ENCODE results near the gene LAD1. TPM values are rescaled to one million over a fixed set of nuclear protein-coding genes. Genes with fewer than 3 reads are reported as not detected.

LAD1 gene
- total RNA-seq, 1 experiment from 2014 or later = 30.1 TPM

DNA sequence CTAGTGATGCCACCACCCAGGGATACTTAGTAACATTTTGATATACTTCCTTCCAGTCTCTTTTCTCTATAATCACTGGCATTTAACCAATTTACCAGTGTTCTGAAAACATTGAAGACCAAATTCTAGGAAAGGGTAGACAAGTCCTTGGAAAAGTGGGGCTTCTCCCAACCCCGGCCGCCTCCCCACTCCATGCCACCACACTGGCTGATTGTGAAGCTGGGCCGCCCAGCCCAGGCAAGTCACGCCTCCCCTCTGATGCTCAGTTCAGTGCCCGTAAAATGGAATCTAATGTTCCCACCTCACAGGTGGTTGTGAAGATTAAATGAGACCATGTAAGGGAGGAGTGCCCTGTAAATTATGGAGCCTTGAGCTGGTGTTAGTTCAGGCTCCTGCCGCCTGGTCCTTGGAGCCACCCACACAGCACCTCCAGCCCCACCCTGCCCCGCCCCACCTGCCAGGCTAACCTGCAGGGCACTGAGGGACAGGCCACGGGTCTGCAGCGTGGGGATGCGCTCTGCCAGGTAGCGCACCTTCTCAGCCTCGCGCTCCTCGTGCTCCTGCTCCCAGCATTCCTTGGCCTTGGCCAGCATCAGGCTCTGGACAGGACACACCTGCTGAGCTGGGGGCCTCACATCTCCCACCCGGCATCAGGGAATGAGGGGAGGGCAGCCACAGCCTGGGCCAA lies 15.1 kb upstream of the LAD1 start:
- Histone ChIP-seq H2BK5ac (ENCODE audit: insufficient read length, low read length) (no peak overlapping the region), H2BK120ac (ENCODE audit: low read depth, low read length, poor library complexity, severe bottlenecking) (no peak overlapping the region), H3K27me3 (ENCODE audit: insufficient read depth, low read length) (no peaks in the 10 kb centered on the region), H3K4me1 (ENCODE audit: insufficient read depth, low read length) (no peaks in the 10 kb centered on the region), H4K8ac (replicated peaks; ENCODE audit: insufficient read length, low read depth, low read length) (no peak overlapping the region), H2AK5ac (ENCODE audit: insufficient read length, low read length) (no peak overlapping the region), H3K4me2 (ENCODE audit: insufficient read depth, insufficient read length, low read length) (no peak overlapping the region), H3K18ac (ENCODE audit: insufficient read length, low read depth, low read length) (no peak overlapping the region), H3K14ac (ENCODE audit: insufficient read depth, low read length) (no peak overlapping the region), H2AFZ (ENCODE audit: low read length) (no peak overlapping the region), H4K20me1 (ENCODE audit: control insufficient read depth, insufficient read depth, insufficient read length) (no peaks in the 10 kb centered on the region), H3K27ac (ENCODE audit: insufficient read length, low read depth, low read length) (no peak overlapping the region), H3K79me2 (ENCODE audit: insufficient read depth, low read length) (no peaks in the 10 kb centered on the region), H2BK15ac (ENCODE audit: low read depth, low read length) (no peak overlapping the region), H2BK20ac (ENCODE audit: low read depth, low read length, poor library complexity, severe bottlenecking) (no peak overlapping the region), H3K79me1 (ENCODE audit: insufficient read depth, low read depth, low read length, poor library complexity, severe bottlenecking) (no peaks in the 10 kb centered on the region), H4K91ac (ENCODE audit: insufficient read length, low read depth, low read length) (no peak overlapping the region), H3K4ac (ENCODE audit: low read depth, low read length) (no peak overlapping the region), H2BK12ac (ENCODE audit: insufficient read length, low read depth, low read length) (no peak overlapping the region), H3K23me2 (ENCODE audit: insufficient read length, low read depth, low read length, poor library complexity, severe bottlenecking) (no peaks in the 10 kb centered on the region), H3K9ac (ENCODE audit: extremely low read depth, insufficient read length, low read length) (no peak overlapping the region), H3K9me3 (ENCODE audit: control insufficient read depth, low read depth, low read length) (no peaks in the 10 kb centered on the region), H3K23ac (ENCODE audit: insufficient read length, low read depth, low read length) (no peak overlapping the region), H3K56ac (ENCODE audit: insufficient read length, low read depth, low read length) (no peak overlapping the region), H3T11ph (ENCODE audit: low read length) (no peak overlapping the region), H4K5ac (ENCODE audit: insufficient read length, low read depth, low read length) (no peak overlapping the region)
- Mint-ChIP-seq H3K9me3 (no peaks in the 10 kb centered on the region; a peak in 1 of 5 replicates), H3K27me3 (ENCODE audit: low read depth) (peaks cover 3% of the 10 kb centered on the region; the same call in 1 of the 2 replicates), H3K4me1 (peaks cover 5 to 6% of the 10 kb centered on the region in 2 experiments; a peak in 3 of 4 replicates), H3K36me3 (ENCODE audit: insufficient read depth in 1 of 3, low read depth in 3 of 3) (no peaks in the 10 kb centered on the region), H3K27ac (no peak overlapping the region), H3K4me3 (no peak overlapping the region)
- WGBS (ENCODE audit: extremely low coverage, insufficient read length, low lambda C conversion rate) = no CpG with 5 or more reads among the region's 15 CpGs
- TF ChIP-seq, protein P1, sequence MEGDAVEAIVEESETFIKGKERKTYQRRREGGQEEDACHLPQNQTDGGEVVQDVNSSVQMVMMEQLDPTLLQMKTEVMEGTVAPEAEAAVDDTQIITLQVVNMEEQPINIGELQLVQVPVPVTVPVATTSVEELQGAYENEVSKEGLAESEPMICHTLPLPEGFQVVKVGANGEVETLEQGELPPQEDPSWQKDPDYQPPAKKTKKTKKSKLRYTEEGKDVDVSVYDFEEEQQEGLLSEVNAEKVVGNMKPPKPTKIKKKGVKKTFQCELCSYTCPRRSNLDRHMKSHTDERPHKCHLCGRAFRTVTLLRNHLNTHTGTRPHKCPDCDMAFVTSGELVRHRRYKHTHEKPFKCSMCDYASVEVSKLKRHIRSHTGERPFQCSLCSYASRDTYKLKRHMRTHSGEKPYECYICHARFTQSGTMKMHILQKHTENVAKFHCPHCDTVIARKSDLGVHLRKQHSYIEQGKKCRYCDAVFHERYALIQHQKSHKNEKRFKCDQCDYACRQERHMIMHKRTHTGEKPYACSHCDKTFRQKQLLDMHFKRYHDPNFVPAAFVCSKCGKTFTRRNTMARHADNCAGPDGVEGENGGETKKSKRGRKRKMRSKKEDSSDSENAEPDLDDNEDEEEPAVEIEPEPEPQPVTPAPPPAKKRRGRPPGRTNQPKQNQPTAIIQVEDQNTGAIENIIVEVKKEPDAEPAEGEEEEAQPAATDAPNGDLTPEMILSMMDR (conservative IDR thresholded peaks at IDR 0.05) = no peak
- no peak for DNase-seq
